Heart left ventricle (tissue), 13 donors: ENCODE data around the gene TSSK1B.

Experiments
- POLR2A ChIP-seq, 2 donors: fragments of 450-650 bp; IDR thresholded peaks; one replicate each; pipeline ENCODE4 v1.6.1; 2017; ENCODE audit warnings: antibody characterized with exemption in 2 of 2, mild to moderate bottlenecking in 2 of 2, moderate library complexity in 2 of 2
- TF ChIP-seq, protein P1 (sequence below), 12 donors: fragments of 200-600 bp; sonication (generic) in 4 of 12; IDR thresholded peaks; one replicate each; pipeline versions ENCODE4 v1.5.0 to v1.8.0; 2018 to 2022; ENCODE audit warnings: antibody characterized with exemption in 12 of 12, mild to moderate bottlenecking in 5 of 12
- donor health status: ischemic (EF 13 %, LVEDD 7.1; RV severe dilation, severe dysfunction).
- donor health status: DM: no; HTN: yes; CAD: no.
- donor health status: DM: no; HTN: no; CAD: no.
- donor health status: ischemic (EF 25% LVEDD 6.9; RV normal size, moderate dysfunction).
- donor health status: ischemic (EF 25% LVEDD 5.7; RV mildly dilated, moderate dysfunction).
- donor health status: ischemic (EF 35%, LVEDD 5.7; RV mildly dilated, moderate dysfunction).
- donor health status: nonischemic (EF 11% LVEDD 7.7; RV severe dilation, severe dysfunction).
- donor health status: DM: yes; HTN: yes; CAD: no.
- donor health status: PGD.
- donor health status: ischemic (EF 29% LVEDD 5.4; RV normal size, mild dysfunction).
- donor health status: nonischemic (EF 23%, LVEDD 6.1; RV moderate dilation, normal function).

DNA sequence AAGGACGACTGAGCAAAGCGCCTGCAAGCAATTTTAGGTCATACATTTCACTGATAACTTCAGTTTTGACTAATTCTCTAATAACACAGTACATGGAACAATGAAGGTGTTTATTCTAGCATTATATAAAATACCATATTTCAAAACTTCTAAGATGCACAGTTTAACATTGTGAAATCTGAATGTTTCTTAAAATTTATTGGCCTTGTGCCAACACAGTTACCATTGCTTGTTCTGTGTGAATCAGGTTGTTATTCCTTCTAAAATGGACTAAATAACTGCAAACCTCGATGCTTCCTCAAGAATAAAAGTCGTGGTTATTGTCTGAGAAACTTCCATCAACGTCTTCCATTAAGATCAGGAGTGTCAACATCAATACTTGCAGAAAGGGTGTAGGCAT is 45.5 kb upstream of the TSSK1B start:
- TF ChIP-seq POLR2A (IDR thresholded peaks at IDR 0.05), result no peak
- TF ChIP-seq, protein P1, sequence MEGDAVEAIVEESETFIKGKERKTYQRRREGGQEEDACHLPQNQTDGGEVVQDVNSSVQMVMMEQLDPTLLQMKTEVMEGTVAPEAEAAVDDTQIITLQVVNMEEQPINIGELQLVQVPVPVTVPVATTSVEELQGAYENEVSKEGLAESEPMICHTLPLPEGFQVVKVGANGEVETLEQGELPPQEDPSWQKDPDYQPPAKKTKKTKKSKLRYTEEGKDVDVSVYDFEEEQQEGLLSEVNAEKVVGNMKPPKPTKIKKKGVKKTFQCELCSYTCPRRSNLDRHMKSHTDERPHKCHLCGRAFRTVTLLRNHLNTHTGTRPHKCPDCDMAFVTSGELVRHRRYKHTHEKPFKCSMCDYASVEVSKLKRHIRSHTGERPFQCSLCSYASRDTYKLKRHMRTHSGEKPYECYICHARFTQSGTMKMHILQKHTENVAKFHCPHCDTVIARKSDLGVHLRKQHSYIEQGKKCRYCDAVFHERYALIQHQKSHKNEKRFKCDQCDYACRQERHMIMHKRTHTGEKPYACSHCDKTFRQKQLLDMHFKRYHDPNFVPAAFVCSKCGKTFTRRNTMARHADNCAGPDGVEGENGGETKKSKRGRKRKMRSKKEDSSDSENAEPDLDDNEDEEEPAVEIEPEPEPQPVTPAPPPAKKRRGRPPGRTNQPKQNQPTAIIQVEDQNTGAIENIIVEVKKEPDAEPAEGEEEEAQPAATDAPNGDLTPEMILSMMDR (IDR thresholded peaks at IDR 0.05), result no peak
